Effector memory CD8-positive, alpha-beta T cell (primary cell): Measurements from ENCODE around the gene RBM4B.
A peak's percentile ranks its signal among the peaks of the same experiment; 100 is the strongest.
"Not testable (repeated sequence)": the region's sequence is repeated elsewhere in the genome, so short reads cannot be mapped to it uniquely, and the experiment has no call there.

Source experiments
- ATAC-seq: fragments of 150-1000 bp; cut with Tn5 transposase; replicated peaks from 2 replicates; pipeline ENCODE4 v1.10.0; 2021; ENCODE audit warnings: mild to moderate bottlenecking, moderate library complexity
- DNase-seq, 3 experiments: peaks; one replicate each; pipeline ENCODE4 v3.0.0; 2021
- H3K27ac Mint-ChIP-seq, 2 donors: one replicate each; pipeline ENCODE4 v1.8.0; 2022; ENCODE audit warnings: mild to moderate bottlenecking in 2 of 2, mixed read lengths in 2 of 2, moderate library complexity in 2 of 2
- H3K27me3 Mint-ChIP-seq, 2 donors: one replicate each; pipeline ENCODE4 v1.8.0; 2022; ENCODE audit warnings: mixed read lengths in 2 of 2
- H3K36me3 Mint-ChIP-seq: one replicate; pipeline ENCODE4 v1.8.0; 2022; ENCODE audit warnings: mild to moderate bottlenecking, moderate library complexity, mixed read lengths; ENCODE audit not compliant: insufficient read depth
- H3K4me1 Mint-ChIP-seq, 2 donors: one replicate each; pipeline ENCODE4 v1.8.0; 2022; ENCODE audit warnings: low read depth in 2 of 2, mixed read lengths in 2 of 2
- H3K4me3 Mint-ChIP-seq, 2 donors: one replicate each; pipeline ENCODE4 v1.8.0; 2022; ENCODE audit warnings: mild to moderate bottlenecking in 2 of 2, mixed read lengths in 2 of 2, moderate library complexity in 2 of 2
- H3K9me3 Mint-ChIP-seq, 2 donors: one replicate each; pipeline ENCODE4 v1.8.0; 2022; ENCODE audit warnings: mixed read lengths in 2 of 2

RBM4B gene

GRCh38 chr11:66670816-66671215, 6.9 kb downstream of the RBM4B start:
- H3K4me1 Mint-ChIP-seq = peaks cover 5 to 23% of the 10 kb centered on the region in 2 donors
- H3K36me3 Mint-ChIP-seq = peaks cover 67% of the 10 kb centered on the region
- DNase-seq (no peak), ATAC-seq (peak; percentile 8)
- H3K4me3 Mint-ChIP-seq = no peak overlapping the region
- no peaks in the 10 kb centered on the region for H3K9me3 Mint-ChIP-seq
- H3K27ac Mint-ChIP-seq = peak overlapping the region; percentile 41 to 60
- no peaks in the 10 kb centered on the region for H3K27me3 Mint-ChIP-seq

GRCh38 chr11:66665369-66665768, 12.3 kb downstream of the RBM4B start:
- H3K27ac Mint-ChIP-seq = peak overlapping the region; percentile 47 to 83
- H3K36me3 Mint-ChIP-seq = peaks cover 93% of the 10 kb centered on the region
- no peak overlapping the region for H3K4me3 Mint-ChIP-seq
- H3K9me3 Mint-ChIP-seq = no peaks in the 10 kb centered on the region
- peaks cover 6 to 24% of the 10 kb centered on the region in 2 donors for H3K4me1 Mint-ChIP-seq
- no peak for ATAC-seq
- H3K27me3 Mint-ChIP-seq = no peaks in the 10 kb centered on the region
- DNase-seq = no peak

- H3K27me3 Mint-ChIP-seq = no peaks in the 10 kb centered on the region
- H3K36me3 Mint-ChIP-seq = peaks cover 96% of the 10 kb centered on the region
- H3K27ac Mint-ChIP-seq = peak overlapping the region; percentile 49 to 83
- DNase-seq (no peak), ATAC-seq (no peak)
- no peaks in the 10 kb centered on the region for H3K9me3 Mint-ChIP-seq
- H3K4me1 Mint-ChIP-seq = peaks cover 6 to 22% of the 10 kb centered on the region in 2 donors
- no peak overlapping the region for H3K4me3 Mint-ChIP-seq
Measured at GRCh38 chr11:66663741-66664296, 13.9 kb downstream of the RBM4B start.

- DNase-seq (no peak), ATAC-seq (peak; percentile 7)
- Mint-ChIP-seq H3K4me3 (no peak overlapping the region), H3K4me1 (peaks cover 2 to 22% of the 10 kb centered on the region in 2 donors), H3K27me3 (no peaks in the 10 kb centered on the region), H3K36me3 (peaks cover 95% of the 10 kb centered on the region), H3K9me3 (no peaks in the 10 kb centered on the region), H3K27ac (peak overlapping the region in 1 of 2 donors; percentile 17)
Measured at GRCh38 chr11:66659763-66660162, 17.9 kb downstream of the RBM4B start.

GRCh38 chr11:66653123-66653522, 24.6 kb downstream of the RBM4B start:
- Mint-ChIP-seq H3K4me1 (peaks cover 12 to 28% of the 10 kb centered on the region in 2 donors), H3K27me3 (no peaks in the 10 kb centered on the region), H3K4me3 (peak overlapping the region in 1 of 2 donors; percentile 37), H3K9me3 (no peaks in the 10 kb centered on the region), H3K27ac (peak overlapping the region; percentile 67 to 87), H3K36me3 (peaks cover 99% of the 10 kb centered on the region)
- no peak for DNase-seq
- ATAC-seq = no peak

GRCh38 chr11:66652651-66653050, 25.0 kb downstream of the RBM4B start:
- Mint-ChIP-seq H3K9me3 (no peaks in the 10 kb centered on the region), H3K4me3 (no peak overlapping the region), H3K4me1 (peaks cover 12 to 29% of the 10 kb centered on the region in 2 donors), H3K27me3 (no peaks in the 10 kb centered on the region), H3K27ac (peak overlapping the region; percentile 56 to 85), H3K36me3 (peaks cover 99% of the 10 kb centered on the region)
- DNase-seq (no peak), ATAC-seq (no peak)

- ATAC-seq = peak; percentile 9
- H3K27me3 Mint-ChIP-seq = no peaks in the 10 kb centered on the region
- H3K4me1 Mint-ChIP-seq = peaks cover 26 to 45% of the 10 kb centered on the region in 2 donors
- peak overlapping the region in 1 of 2 donors; percentile 85 for H3K27ac Mint-ChIP-seq
- no peaks in the 10 kb centered on the region for H3K9me3 Mint-ChIP-seq
- peak overlapping the region in 1 of 2 donors; percentile 12 for H3K4me3 Mint-ChIP-seq
- no peak for DNase-seq
- H3K36me3 Mint-ChIP-seq = peaks cover 99% of the 10 kb centered on the region
Measured at GRCh38 chr11:66651016-66651415, 26.7 kb downstream of the RBM4B start.

- no peaks in the 10 kb centered on the region for H3K9me3 Mint-ChIP-seq
- H3K4me3 Mint-ChIP-seq = peak overlapping the region in 1 of 2 donors; percentile 46
- no peaks in the 10 kb centered on the region for H3K27me3 Mint-ChIP-seq
- peaks cover 99% of the 10 kb centered on the region for H3K36me3 Mint-ChIP-seq
- H3K27ac Mint-ChIP-seq = peak overlapping the region; percentile 25 to 53
- H3K4me1 Mint-ChIP-seq = peaks cover 36 to 51% of the 10 kb centered on the region in 2 donors
- ATAC-seq (no peak), DNase-seq (no peak)
Measured at GRCh38 chr11:66649903-66650302, 27.8 kb downstream of the RBM4B start.

- ATAC-seq (no peak), DNase-seq (no peak)
- peaks cover 99% of the 10 kb centered on the region for H3K36me3 Mint-ChIP-seq
- H3K4me3 Mint-ChIP-seq = peak overlapping the region; percentile 13 to 71
- peak overlapping the region; percentile 68 to 73 for H3K27ac Mint-ChIP-seq
- H3K9me3 Mint-ChIP-seq = no peaks in the 10 kb centered on the region
- H3K4me1 Mint-ChIP-seq = peaks cover 57 to 71% of the 10 kb centered on the region in 2 donors
- H3K27me3 Mint-ChIP-seq = no peaks in the 10 kb centered on the region
Measured at GRCh38 chr11:66646828-66647227, 30.9 kb downstream of the RBM4B start.

- ATAC-seq (no peak), DNase-seq (no peak)
- peaks cover 74 to 83% of the 10 kb centered on the region in 2 donors for H3K4me1 Mint-ChIP-seq
- H3K36me3 Mint-ChIP-seq = peaks cover 100% of the 10 kb centered on the region
- H3K9me3 Mint-ChIP-seq = no peaks in the 10 kb centered on the region
- H3K27ac Mint-ChIP-seq = peak overlapping the region; percentile 72 to 83
- H3K4me3 Mint-ChIP-seq = peak overlapping the region; percentile 97 to 98
- no peaks in the 10 kb centered on the region for H3K27me3 Mint-ChIP-seq
Measured at GRCh38 chr11:66643745-66644437, 33.8 kb downstream of the RBM4B start.

- no peak for DNase-seq
- Mint-ChIP-seq H3K9me3 (no peaks in the 10 kb centered on the region), H3K36me3 (peaks cover 100% of the 10 kb centered on the region), H3K4me3 (peak overlapping the region; percentile 97 to 98), H3K27me3 (no peaks in the 10 kb centered on the region), H3K27ac (peak overlapping the region in 1 of 2 donors; percentile 9), H3K4me1 (peaks cover 75 to 82% of the 10 kb centered on the region in 2 donors)
- ATAC-seq = no peak
Measured at GRCh38 chr11:66641834-66642233, 35.9 kb downstream of the RBM4B start.

- H3K27ac Mint-ChIP-seq = peak overlapping the region; percentile 95 to 99
- peak overlapping the region; percentile 97 to 98 for H3K4me3 Mint-ChIP-seq
- H3K27me3 Mint-ChIP-seq, DNase-seq, ATAC-seq, H3K9me3 Mint-ChIP-seq: not testable (repeated sequence)
- peaks cover 95% of the 10 kb centered on the region for H3K36me3 Mint-ChIP-seq
- H3K4me1 Mint-ChIP-seq = peaks cover 59 to 63% of the 10 kb centered on the region in 2 donors
Measured at GRCh38 chr11:66639814-66640340, 37.8 kb downstream of the RBM4B start.

- H3K27me3 Mint-ChIP-seq = no peaks in the 10 kb centered on the region
- H3K36me3 Mint-ChIP-seq = peaks cover 95% of the 10 kb centered on the region
- no peaks in the 10 kb centered on the region for H3K9me3 Mint-ChIP-seq
- H3K4me1 Mint-ChIP-seq = peaks cover 56 to 60% of the 10 kb centered on the region in 2 donors
- peak overlapping the region; percentile 95 to 99 for H3K27ac Mint-ChIP-seq
- peak; percentile 4 for ATAC-seq
- DNase-seq = peak; percentile 24 to 45 (median 33)
- peak overlapping the region; percentile 97 to 98 for H3K4me3 Mint-ChIP-seq
Measured at GRCh38 chr11:66639066-66639813, 38.4 kb downstream of the RBM4B start.
